ENCODE measurements around the gene FARP2.
"Not testable (repeated sequence)": the region's sequence is repeated elsewhere in the genome, so short reads cannot be mapped to it uniquely, and the experiment has no call there.

The FARP2 gene

DNA sequence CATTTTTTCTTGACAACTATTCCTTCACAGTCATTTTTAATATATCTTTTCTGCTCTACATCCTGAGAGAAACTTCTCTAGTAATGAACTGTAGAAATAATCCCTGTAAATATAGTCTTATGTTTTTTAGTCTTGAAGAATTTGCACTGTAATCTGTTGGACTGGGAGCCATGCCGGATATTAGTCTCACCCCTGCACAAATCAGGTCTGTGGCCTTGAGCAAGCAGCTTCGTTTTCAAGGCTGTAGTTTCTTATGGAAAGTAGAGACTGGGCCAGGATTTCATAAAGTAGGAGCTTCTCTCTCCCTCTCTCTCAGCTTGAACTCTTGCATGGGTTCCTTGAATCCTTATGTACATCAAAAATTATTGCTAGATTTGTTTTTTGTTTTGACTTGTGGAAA is 8.7 kb downstream of the FARP2 start:
- H3K4me3 ChIP-seq (ENCODE audit: low read depth, low read length): no peak overlapping the region
- TF ChIP-seq, protein P1, sequence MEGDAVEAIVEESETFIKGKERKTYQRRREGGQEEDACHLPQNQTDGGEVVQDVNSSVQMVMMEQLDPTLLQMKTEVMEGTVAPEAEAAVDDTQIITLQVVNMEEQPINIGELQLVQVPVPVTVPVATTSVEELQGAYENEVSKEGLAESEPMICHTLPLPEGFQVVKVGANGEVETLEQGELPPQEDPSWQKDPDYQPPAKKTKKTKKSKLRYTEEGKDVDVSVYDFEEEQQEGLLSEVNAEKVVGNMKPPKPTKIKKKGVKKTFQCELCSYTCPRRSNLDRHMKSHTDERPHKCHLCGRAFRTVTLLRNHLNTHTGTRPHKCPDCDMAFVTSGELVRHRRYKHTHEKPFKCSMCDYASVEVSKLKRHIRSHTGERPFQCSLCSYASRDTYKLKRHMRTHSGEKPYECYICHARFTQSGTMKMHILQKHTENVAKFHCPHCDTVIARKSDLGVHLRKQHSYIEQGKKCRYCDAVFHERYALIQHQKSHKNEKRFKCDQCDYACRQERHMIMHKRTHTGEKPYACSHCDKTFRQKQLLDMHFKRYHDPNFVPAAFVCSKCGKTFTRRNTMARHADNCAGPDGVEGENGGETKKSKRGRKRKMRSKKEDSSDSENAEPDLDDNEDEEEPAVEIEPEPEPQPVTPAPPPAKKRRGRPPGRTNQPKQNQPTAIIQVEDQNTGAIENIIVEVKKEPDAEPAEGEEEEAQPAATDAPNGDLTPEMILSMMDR (IDR thresholded peaks at IDR 0.05; ENCODE audit: borderline replicate concordance, insufficient read depth, low read depth, low read length): no peak

DNA sequence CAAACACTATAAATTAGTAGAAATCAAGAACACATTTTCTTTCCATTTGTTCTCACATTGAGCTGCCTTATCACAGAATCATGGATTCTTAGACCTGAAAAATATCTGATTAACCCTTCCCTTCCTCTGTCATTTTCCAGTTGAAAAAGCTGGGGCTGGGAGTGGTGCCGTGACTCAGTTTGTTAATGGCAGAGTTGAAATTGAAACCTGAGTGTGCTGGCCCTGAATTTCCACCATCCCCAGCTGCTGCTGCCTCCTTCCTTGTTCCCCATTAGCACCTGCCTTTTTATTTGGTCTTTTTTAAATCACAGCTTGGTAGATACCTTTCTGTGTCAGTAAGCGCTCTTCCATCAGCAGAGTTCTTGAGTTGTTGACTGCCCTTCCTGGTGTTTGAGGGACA is 10.6 kb downstream of the FARP2 start:
- no peak overlapping the region for H3K4me3 ChIP-seq (ENCODE audit: low read depth, low read length)
- TF ChIP-seq, protein P1 (IDR thresholded peaks at IDR 0.05; ENCODE audit: borderline replicate concordance, insufficient read depth, low read depth, low read length): no peak

DNA sequence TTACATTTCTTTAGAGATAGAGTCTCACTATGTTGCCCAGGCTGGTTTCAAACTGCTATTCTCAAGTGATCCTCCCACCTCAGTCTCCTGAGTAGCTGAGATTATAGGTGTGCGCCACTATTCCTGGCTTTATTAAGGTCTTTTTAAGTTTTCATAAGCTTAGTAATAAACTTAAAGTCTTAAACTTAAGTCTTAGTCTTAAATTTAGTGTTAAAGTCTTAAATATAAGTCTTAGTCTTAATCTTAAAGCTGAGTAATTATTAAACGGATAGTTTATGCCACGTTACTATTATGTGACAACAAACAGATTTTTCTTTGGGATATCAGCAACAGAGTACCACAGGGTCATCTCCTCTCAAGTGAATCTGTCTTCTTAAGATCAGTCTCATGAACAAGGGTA is 12.6 kb downstream of the FARP2 start:
- no peak overlapping the region for H3K4me3 ChIP-seq (ENCODE audit: low read depth, low read length)
- TF ChIP-seq, protein P1 (IDR thresholded peaks at IDR 0.05; ENCODE audit: borderline replicate concordance, insufficient read depth, low read depth, low read length): no peak

DNA sequence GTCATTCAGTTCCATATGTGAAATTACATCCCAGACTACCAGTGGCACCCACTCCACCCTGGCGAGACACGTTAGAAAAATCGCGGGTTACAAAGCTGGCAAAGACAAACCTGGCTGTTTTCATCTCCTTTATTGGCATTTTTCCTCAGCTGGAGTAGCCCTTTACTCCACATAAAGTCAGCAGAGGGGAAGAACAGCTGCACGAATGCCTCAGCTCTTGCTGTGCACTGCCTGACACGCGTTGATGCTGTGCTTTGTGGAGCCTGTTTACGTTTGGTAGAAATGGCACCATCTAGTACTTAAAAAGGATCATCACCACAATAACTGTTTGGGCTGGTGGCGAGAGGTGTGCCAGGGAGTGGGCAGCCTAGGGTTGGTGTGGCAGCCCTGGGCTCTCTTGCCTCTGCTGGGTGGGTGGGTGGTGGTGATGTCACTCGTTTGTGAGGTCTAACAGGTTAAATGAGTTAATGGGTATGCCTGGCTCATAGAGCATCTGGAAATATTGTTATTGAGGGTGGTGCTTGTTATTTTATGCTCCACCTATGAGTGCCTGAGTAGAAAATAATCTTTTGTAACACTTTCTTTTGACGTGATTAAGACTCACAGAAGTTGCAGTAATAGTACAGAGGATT is 16.4 kb downstream of the FARP2 start:
- TF ChIP-seq, protein P1 (IDR thresholded peaks at IDR 0.05; ENCODE audit: borderline replicate concordance, insufficient read depth, low read depth, low read length): no peak
- no peak overlapping the region for H3K4me3 ChIP-seq (ENCODE audit: low read depth, low read length)

DNA sequence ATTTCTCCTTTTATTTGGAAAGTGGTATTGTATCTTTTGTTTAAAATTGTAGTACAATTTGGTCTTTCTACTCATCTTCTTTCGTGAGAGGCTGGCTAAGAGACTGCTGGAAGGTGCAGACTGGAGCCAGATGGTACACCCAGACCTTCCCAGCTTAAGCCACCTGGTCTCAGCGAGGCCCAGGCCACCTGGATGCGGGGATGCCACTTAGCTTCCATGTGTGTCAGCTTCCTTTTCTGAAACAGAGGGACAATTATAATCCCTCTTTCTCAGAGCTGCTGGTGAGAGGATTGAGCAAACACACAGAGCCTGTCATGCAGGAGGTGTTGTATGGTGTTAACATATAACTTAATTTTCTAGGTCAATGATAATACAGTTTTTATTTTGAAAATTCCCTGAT is 17.4 kb downstream of the FARP2 start:
- TF ChIP-seq, protein P1 (IDR thresholded peaks at IDR 0.05; ENCODE audit: borderline replicate concordance, insufficient read depth, low read depth, low read length): no peak
- no peak overlapping the region for H3K4me3 ChIP-seq (ENCODE audit: low read depth, low read length)

DNA sequence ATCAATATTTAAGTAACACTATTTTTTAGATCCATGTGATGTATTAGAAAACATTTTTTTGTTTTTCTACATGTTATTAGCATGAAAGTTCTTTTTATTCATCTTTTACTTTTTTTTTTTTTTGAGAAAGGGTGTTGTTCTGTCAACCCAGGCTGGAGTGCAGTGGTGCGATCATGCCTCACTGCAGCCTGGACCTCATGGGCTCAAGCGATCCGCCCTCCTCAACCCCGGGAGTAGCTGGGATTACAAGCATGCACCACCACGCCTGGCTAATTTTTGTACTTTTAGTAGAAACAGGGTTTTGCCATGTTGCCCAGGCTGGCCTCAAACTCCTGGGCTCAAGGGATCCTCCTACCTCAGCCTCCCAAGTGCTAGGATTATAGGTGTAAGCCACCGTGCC is 17.8 kb downstream of the FARP2 start:
- not testable (repeated sequence) for H3K4me3 ChIP-seq (ENCODE audit: low read depth, low read length)

DNA sequence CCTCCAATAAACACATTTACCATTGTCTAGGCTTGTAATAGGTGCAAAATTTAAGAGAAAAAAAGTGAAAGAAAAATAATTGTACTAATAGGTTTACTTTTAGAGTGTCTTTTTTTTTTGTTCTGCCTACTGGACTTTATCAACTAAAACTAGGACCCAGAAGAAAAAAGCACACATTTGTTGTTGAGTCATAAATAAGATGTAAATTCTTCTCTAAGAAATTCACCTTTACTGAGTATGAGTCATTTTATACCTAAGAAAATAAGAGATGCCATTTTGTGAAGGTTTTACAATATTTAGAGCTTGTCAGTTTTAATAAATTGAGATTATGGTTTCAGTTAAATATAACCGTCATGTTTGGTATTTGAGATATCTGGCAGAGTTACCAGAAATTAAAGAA is 19.2 kb downstream of the FARP2 start:
- TF ChIP-seq, protein P1 (IDR thresholded peaks at IDR 0.05; ENCODE audit: borderline replicate concordance, insufficient read depth, low read depth, low read length): no peak
- H3K4me3 ChIP-seq (ENCODE audit: low read depth, low read length): no peak overlapping the region

DNA sequence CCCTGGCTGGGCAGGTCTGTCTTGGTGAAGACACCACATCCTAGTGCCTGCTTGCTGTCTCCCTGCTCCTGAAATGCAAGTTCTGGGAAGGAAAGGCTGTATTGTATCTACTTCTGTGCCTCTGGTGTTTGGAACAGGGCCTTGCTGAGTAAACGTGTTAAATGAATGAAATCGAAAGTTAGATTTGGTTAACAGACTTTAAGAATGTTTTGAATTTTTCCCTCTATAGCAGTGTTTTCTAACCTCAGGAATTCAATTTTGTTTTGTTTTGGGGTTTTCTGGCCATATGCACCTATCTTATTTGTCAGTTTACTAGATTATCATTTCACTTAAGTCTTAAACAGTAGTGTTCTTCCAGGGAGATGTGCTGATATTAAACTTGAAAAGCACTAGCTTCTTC is 20.7 kb downstream of the FARP2 start:
- TF ChIP-seq, protein P1 (IDR thresholded peaks at IDR 0.05; ENCODE audit: borderline replicate concordance, insufficient read depth, low read depth, low read length): no peak
- H3K4me3 ChIP-seq (ENCODE audit: low read depth, low read length): no peak overlapping the region

All from GM12875 (cell line).